ENCODE measurements around the gene NLRP8. TPM values are rescaled to one million over a fixed set of nuclear protein-coding genes. Genes with fewer than 3 reads are reported as not detected.

The NLRP8 gene
- total and polyA plus RNA-seq, 9 donors: 0.02 TPM; not detected in 8

- TF ChIP-seq EP300 (IDR thresholded peaks at IDR 0.05): no peak
- TF ChIP-seq POLR2A (IDR thresholded peaks at IDR 0.05): no peak
- TF ChIP-seq, protein P1, sequence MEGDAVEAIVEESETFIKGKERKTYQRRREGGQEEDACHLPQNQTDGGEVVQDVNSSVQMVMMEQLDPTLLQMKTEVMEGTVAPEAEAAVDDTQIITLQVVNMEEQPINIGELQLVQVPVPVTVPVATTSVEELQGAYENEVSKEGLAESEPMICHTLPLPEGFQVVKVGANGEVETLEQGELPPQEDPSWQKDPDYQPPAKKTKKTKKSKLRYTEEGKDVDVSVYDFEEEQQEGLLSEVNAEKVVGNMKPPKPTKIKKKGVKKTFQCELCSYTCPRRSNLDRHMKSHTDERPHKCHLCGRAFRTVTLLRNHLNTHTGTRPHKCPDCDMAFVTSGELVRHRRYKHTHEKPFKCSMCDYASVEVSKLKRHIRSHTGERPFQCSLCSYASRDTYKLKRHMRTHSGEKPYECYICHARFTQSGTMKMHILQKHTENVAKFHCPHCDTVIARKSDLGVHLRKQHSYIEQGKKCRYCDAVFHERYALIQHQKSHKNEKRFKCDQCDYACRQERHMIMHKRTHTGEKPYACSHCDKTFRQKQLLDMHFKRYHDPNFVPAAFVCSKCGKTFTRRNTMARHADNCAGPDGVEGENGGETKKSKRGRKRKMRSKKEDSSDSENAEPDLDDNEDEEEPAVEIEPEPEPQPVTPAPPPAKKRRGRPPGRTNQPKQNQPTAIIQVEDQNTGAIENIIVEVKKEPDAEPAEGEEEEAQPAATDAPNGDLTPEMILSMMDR (IDR thresholded peaks at IDR 0.05): no peak
- H3K27ac ChIP-seq: no peak overlapping the region
- H3K36me3 ChIP-seq: no peaks in the 10 kb centered on the region
- no peaks in the 10 kb centered on the region for H3K27me3 ChIP-seq
- 83 to 89% (median 84%) methylated on average over 7 of the region's 7 CpGs for WGBS, 3 donors
- no peak for DNase-seq
- intact Hi-C loops (cut with DNase I): no loop called here
- H3K4me1 ChIP-seq (ENCODE audit: insufficient read depth): no peaks in the 10 kb centered on the region
- H3K4me3 ChIP-seq: no peak overlapping the region
- no peaks in the 10 kb centered on the region for H3K9me3 ChIP-seq
These were observed 8.8 kb downstream of the NLRP8 start for GRCh38 chr19:55956431-55956830.

- H3K27me3 ChIP-seq: no peaks in the 10 kb centered on the region
- no peak overlapping the region for H3K4me3 ChIP-seq
- no peak overlapping the region for H3K27ac ChIP-seq
- TF ChIP-seq, protein P1 (IDR thresholded peaks at IDR 0.05): no peak
- no peak for TF ChIP-seq EP300 (IDR thresholded peaks at IDR 0.05)
- no peak for TF ChIP-seq POLR2A (IDR thresholded peaks at IDR 0.05)
- WGBS, 3 donors: 65 to 78% (median 75%) methylated on average over 4 of the region's 4 CpGs
- no peaks in the 10 kb centered on the region for H3K36me3 ChIP-seq
- H3K9me3 ChIP-seq: no peaks in the 10 kb centered on the region
- DNase-seq: no peak
- intact Hi-C loops (cut with DNase I): no loop called here
- no peaks in the 10 kb centered on the region for H3K4me1 ChIP-seq (ENCODE audit: insufficient read depth)
These were observed 10.7 kb downstream of the NLRP8 start for GRCh38 chr19:55958356-55958755.

- intact Hi-C loops (cut with DNase I): no loop called here
These were observed 12.5 kb downstream of the NLRP8 start for GRCh38 chr19:55959996-55960675.

GRCh38 chr19:55962186-55962585, 14.6 kb downstream of the NLRP8 start:
- Histone ChIP-seq H3K4me1 (ENCODE audit: insufficient read depth) (no peaks in the 10 kb centered on the region), H3K27ac (no peak overlapping the region), H3K4me3 (no peak overlapping the region), H3K27me3 (no peaks in the 10 kb centered on the region), H3K36me3 (no peaks in the 10 kb centered on the region), H3K9me3 (no peaks in the 10 kb centered on the region)
- DNase-seq: no peak
- no peak for TF ChIP-seq POLR2A (IDR thresholded peaks at IDR 0.05)
- TF ChIP-seq EP300 (IDR thresholded peaks at IDR 0.05): no peak
- TF ChIP-seq, protein P1 (IDR thresholded peaks at IDR 0.05): no peak
- intact Hi-C loops (cut with DNase I): no loop called here
- 89 to 94% (median 93%) methylated on average over 10 of the region's 10 CpGs for WGBS, 3 donors

More at GRCh38 chr19:55959996-55960675, 12.5 kb downstream of the NLRP8 start:
- Histone ChIP-seq H3K9me3 (no peaks in the 10 kb centered on the region), H3K27ac (no peak overlapping the region), H3K27me3 (no peaks in the 10 kb centered on the region), H3K4me3 (no peak overlapping the region), H3K4me1 (ENCODE audit: insufficient read depth) (no peaks in the 10 kb centered on the region), H3K36me3 (no peaks in the 10 kb centered on the region)
- TF ChIP-seq, protein P1 (IDR thresholded peaks at IDR 0.05): no peak
- TF ChIP-seq EP300 (IDR thresholded peaks at IDR 0.05): no peak
- no peak for TF ChIP-seq POLR2A (IDR thresholded peaks at IDR 0.05)
- DNase-seq: no peak
- WGBS, 3 donors: 79 to 88% (median 82%) methylated on average over 6 of the region's 6 CpGs
